ENCODE measurements around the gene CCT7.

CCT7 gene

GRCh38 chr2:73249636-73250035, 15.5 kb downstream of the CCT7 start:
- Histone ChIP-seq H3K36me3 (replicated peaks; ENCODE audit: low read depth, low read length) (peaks cover 85% of the 10 kb centered on the region), H3K4me3 (ENCODE audit: low read length) (no peak overlapping the region), H3K9me3 (ENCODE audit: insufficient read depth, low read length) (no peaks in the 10 kb centered on the region), H3K79me2 (ENCODE audit: low read length) (peaks cover 26% of the 10 kb centered on the region), H2AFZ (ENCODE audit: low read depth, low read length) (no peak overlapping the region), H3K27me3 (ENCODE audit: low read depth, low read length) (no peaks in the 10 kb centered on the region), H3K27ac (ENCODE audit: low read length) (no peak overlapping the region), H4K20me1 (ENCODE audit: insufficient read depth, low read length) (0 out of 2 replicates have a peak, but pooled peaks cover 7% of the 10 kb centered on the region), H3K4me1 (ENCODE audit: low read length) (no peaks in the 10 kb centered on the region), H3K4me2 (ENCODE audit: low read length) (no peak overlapping the region), H3K9ac (ENCODE audit: low read length) (no peak overlapping the region)
- TF ChIP-seq CTCF (IDR thresholded peaks at IDR 0.05; ENCODE audit: low read depth, low read length) (no peak), EZH2phosphoT487 (IDR thresholded peaks at IDR 0.05; ENCODE audit: low read depth) (no peak)

GRCh38 chr2:73250872-73251846, 17.1 kb downstream of the CCT7 start:
- Histone ChIP-seq H3K79me2 (ENCODE audit: low read length) (peaks cover 16% of the 10 kb centered on the region), H3K4me3 (ENCODE audit: low read length) (no peak overlapping the region), H2AFZ (ENCODE audit: low read depth, low read length) (no peak overlapping the region), H3K27ac (ENCODE audit: low read length) (no peak overlapping the region), H3K36me3 (replicated peaks; ENCODE audit: low read depth, low read length) (peaks cover 77% of the 10 kb centered on the region), H3K9me3 (ENCODE audit: insufficient read depth, low read length) (no peaks in the 10 kb centered on the region), H3K27me3 (ENCODE audit: low read depth, low read length) (no peaks in the 10 kb centered on the region), H3K4me1 (ENCODE audit: low read length) (no peaks in the 10 kb centered on the region), H4K20me1 (ENCODE audit: insufficient read depth, low read length) (0 out of 2 replicates have a peak, but pooled peaks cover 7% of the 10 kb centered on the region), H3K4me2 (ENCODE audit: low read length) (no peak overlapping the region), H3K9ac (ENCODE audit: low read length) (no peak overlapping the region)
- no peak for TF ChIP-seq CTCF (IDR thresholded peaks at IDR 0.05; ENCODE audit: low read depth, low read length)
- TF ChIP-seq EZH2phosphoT487 (IDR thresholded peaks at IDR 0.05; ENCODE audit: low read depth) = no peak

- Histone ChIP-seq H3K27me3 (ENCODE audit: low read depth, low read length) (no peaks in the 10 kb centered on the region), H3K4me2 (ENCODE audit: low read length) (no peak overlapping the region), H3K9me3 (ENCODE audit: insufficient read depth, low read length) (no peaks in the 10 kb centered on the region), H3K4me1 (ENCODE audit: low read length) (no peaks in the 10 kb centered on the region), H3K36me3 (replicated peaks; ENCODE audit: low read depth, low read length) (peaks cover 68% of the 10 kb centered on the region), H3K79me2 (ENCODE audit: low read length) (0 out of 2 replicates have a peak, but pooled peaks cover 7% of the 10 kb centered on the region), H4K20me1 (ENCODE audit: insufficient read depth, low read length) (peaks cover 10% of the 10 kb centered on the region; the same call in 1 of the 2 replicates), H2AFZ (ENCODE audit: low read depth, low read length) (no peak overlapping the region), H3K27ac (ENCODE audit: low read length) (no peak overlapping the region), H3K4me3 (ENCODE audit: low read length) (no peak overlapping the region), H3K9ac (ENCODE audit: low read length) (no peak overlapping the region)
- TF ChIP-seq CTCF (IDR thresholded peaks at IDR 0.05; ENCODE audit: low read depth, low read length) (no peak), EZH2phosphoT487 (IDR thresholded peaks at IDR 0.05; ENCODE audit: low read depth) (no peak)
These were observed 18.3 kb downstream of the CCT7 start for GRCh38 chr2:73252238-73253027.

- Histone ChIP-seq H3K9me3 (ENCODE audit: insufficient read depth, low read length) (no peaks in the 10 kb centered on the region), H3K9ac (ENCODE audit: low read length) (no peak overlapping the region), H4K20me1 (ENCODE audit: insufficient read depth, low read length) (peaks cover 10% of the 10 kb centered on the region; the same call in 1 of the 2 replicates), H3K4me2 (ENCODE audit: low read length) (no peak overlapping the region), H3K36me3 (replicated peaks; ENCODE audit: low read depth, low read length) (peaks cover 70% of the 10 kb centered on the region), H3K27ac (ENCODE audit: low read length) (peak overlapping the region; percentile 16; the same call in 1 of the 2 replicates), H3K4me3 (ENCODE audit: low read length) (no peak overlapping the region), H3K4me1 (ENCODE audit: low read length) (no peaks in the 10 kb centered on the region), H2AFZ (ENCODE audit: low read depth, low read length) (no peak overlapping the region), H3K79me2 (ENCODE audit: low read length) (0 out of 2 replicates have a peak, but pooled peaks cover 7% of the 10 kb centered on the region), H3K27me3 (ENCODE audit: low read depth, low read length) (no peaks in the 10 kb centered on the region)
- TF ChIP-seq CTCF (IDR thresholded peaks at IDR 0.05; ENCODE audit: low read depth, low read length) = no peak
- TF ChIP-seq EZH2phosphoT487 (IDR thresholded peaks at IDR 0.05; ENCODE audit: low read depth) = no peak
These were observed 19.3 kb downstream of the CCT7 start for GRCh38 chr2:73253400-73253799.
